ENCODE measurements around the gene LNX2. TPM values are rescaled to one million over a fixed set of nuclear protein-coding genes. Genes with fewer than 3 reads are reported as not detected.

The LNX2 gene
- polyA plus RNA-seq, 1 donor (not counting 4 experiments of a cell fraction or from before 2014, with no cell fraction given), result 17.0 TPM

DNA sequence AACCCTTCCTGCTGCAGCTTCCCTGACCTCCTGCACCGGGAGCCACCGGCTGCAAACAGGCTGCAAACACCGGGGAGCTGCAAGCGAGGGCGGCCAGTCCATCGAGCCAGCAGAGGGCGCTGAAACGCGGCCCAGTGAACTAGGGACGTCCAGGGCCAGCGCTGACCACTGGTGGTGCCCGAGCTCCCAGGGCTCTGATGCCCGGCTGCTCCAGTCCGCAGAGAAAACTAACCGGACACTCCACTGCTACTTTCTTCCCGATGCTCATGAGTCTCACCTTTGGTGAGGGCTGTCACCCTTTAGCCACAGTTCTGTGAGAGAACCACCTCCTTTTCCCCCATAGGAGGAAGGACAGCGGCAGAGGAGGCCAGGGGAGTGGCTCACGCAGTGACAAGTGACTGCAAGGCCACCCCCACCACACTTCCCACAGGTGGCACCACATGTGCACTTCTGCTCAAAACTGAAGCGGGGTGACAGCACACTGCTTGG is 87.1 kb downstream of the LNX2 start:
- DNase-seq (ENCODE audit: low read depth, low spot score), result no peak
- dilution Hi-C loops (cut with MboI; ENCODE audit: extremely low pct_ligation_motif_present, low sequenced_read_pairs), result no loop called here
- no peak for FAIRE-seq
- Histone ChIP-seq H4K20me1 (ENCODE audit: control insufficient read depth, extremely low read depth, insufficient read depth, low read length) (no peaks in the 10 kb centered on the region), H3K36me3 (ENCODE audit: control insufficient read depth in 2 of 2, extremely low read depth in 1 of 2, insufficient read depth in 2 of 2, low read length in 2 of 2) (peaks cover 0 to 3% of the 10 kb centered on the region in 2 experiments), H3K9me1 (ENCODE audit: control insufficient read depth, extremely low read depth, insufficient read depth, low read length) (no peaks in the 10 kb centered on the region), H3K79me2 (ENCODE audit: control insufficient read depth, insufficient read depth, low read length) (no peaks in the 10 kb centered on the region), H2AFZ (ENCODE audit: control insufficient read depth, low read length) (no peak overlapping the region), H3K27me3 (ENCODE audit: control insufficient read depth, extremely low read depth, insufficient read depth, low read length) (no peaks in the 10 kb centered on the region), H3K9me3 (ENCODE audit: control insufficient read depth, low read depth, low read length) (peaks cover 4% of the 10 kb centered on the region), H3K4me1 (ENCODE audit: control insufficient read depth, extremely low read depth, insufficient read depth, low read length) (no peaks in the 10 kb centered on the region), H3K27ac (ENCODE audit: control insufficient read depth, insufficient read depth, low read length) (no peak overlapping the region), H3K9ac (ENCODE audit: control insufficient read depth, extremely low read depth, insufficient read depth, low read length) (no peak overlapping the region), H3K4me2 (ENCODE audit: control insufficient read depth, extremely low read depth, insufficient read depth, low read depth, low read length) (no peak overlapping the region), H3K4me3 (ENCODE audit: control insufficient read depth in 2 of 3, extremely low read depth in 1 of 3, insufficient read depth in 2 of 3, low read depth in 1 of 3, low read length in 3 of 3) (no peak overlapping the region)
- no peak for TF ChIP-seq EZH2 (IDR thresholded peaks at IDR 0.05; ENCODE audit: low read length)
- TF ChIP-seq, protein P1, sequence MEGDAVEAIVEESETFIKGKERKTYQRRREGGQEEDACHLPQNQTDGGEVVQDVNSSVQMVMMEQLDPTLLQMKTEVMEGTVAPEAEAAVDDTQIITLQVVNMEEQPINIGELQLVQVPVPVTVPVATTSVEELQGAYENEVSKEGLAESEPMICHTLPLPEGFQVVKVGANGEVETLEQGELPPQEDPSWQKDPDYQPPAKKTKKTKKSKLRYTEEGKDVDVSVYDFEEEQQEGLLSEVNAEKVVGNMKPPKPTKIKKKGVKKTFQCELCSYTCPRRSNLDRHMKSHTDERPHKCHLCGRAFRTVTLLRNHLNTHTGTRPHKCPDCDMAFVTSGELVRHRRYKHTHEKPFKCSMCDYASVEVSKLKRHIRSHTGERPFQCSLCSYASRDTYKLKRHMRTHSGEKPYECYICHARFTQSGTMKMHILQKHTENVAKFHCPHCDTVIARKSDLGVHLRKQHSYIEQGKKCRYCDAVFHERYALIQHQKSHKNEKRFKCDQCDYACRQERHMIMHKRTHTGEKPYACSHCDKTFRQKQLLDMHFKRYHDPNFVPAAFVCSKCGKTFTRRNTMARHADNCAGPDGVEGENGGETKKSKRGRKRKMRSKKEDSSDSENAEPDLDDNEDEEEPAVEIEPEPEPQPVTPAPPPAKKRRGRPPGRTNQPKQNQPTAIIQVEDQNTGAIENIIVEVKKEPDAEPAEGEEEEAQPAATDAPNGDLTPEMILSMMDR (optimal IDR thresholded peaks at IDR 0.05 in 1 of 3, IDR thresholded peaks at IDR 0.05 in 1 of 3, conservative IDR thresholded peaks at IDR 0.05 in 1 of 3; ENCODE audit: extremely low read depth in 1 of 3, insufficient read depth in 2 of 3, low read length in 3 of 3), result peak; percentile 86 to 97 (median 95)

DNA sequence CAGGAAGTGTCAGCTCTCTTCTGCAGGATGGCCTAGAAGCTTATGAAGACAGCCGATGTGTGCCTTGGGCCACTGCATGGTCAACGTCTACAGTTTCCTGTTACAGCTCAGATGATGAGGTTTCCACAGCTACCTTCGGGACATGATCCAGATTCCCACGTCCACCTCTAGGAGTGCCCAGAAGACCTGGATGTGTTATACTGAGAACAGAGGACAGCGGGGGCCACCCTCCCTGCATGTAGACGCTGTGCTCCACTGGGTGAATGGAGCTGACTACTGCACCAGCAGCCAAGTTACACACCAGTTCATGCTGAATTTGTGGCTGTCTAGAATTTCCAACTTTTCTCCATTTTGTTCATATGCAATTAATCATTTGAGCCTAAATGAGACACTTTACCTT is 91.4 kb downstream of the LNX2 start:
- no peak overlapping the region for H3K9ac ChIP-seq (ENCODE audit: control insufficient read depth, extremely low read depth, insufficient read depth, low read length)
- no peaks in the 10 kb centered on the region for H3K9me1 ChIP-seq (ENCODE audit: control insufficient read depth, extremely low read depth, insufficient read depth, low read length)
- H4K20me1 ChIP-seq (ENCODE audit: control insufficient read depth, extremely low read depth, insufficient read depth, low read length), result no peaks in the 10 kb centered on the region
- H2AFZ ChIP-seq (ENCODE audit: control insufficient read depth, low read length), result no peak overlapping the region
- H3K9me3 ChIP-seq (ENCODE audit: control insufficient read depth, low read depth, low read length), result peaks cover 4% of the 10 kb centered on the region
- H3K27me3 ChIP-seq (ENCODE audit: control insufficient read depth, extremely low read depth, insufficient read depth, low read length), result no peaks in the 10 kb centered on the region
- no peaks in the 10 kb centered on the region for H3K79me2 ChIP-seq (ENCODE audit: control insufficient read depth, insufficient read depth, low read length)
- FAIRE-seq (no peak), DNase-seq (ENCODE audit: low read depth, low spot score) (no peak)
- H3K36me3 ChIP-seq (ENCODE audit: control insufficient read depth in 2 of 2, extremely low read depth in 1 of 2, insufficient read depth in 2 of 2, low read length in 2 of 2), result peaks cover 0 to 1% of the 10 kb centered on the region in 2 experiments
- no peaks in the 10 kb centered on the region for H3K4me1 ChIP-seq (ENCODE audit: control insufficient read depth, extremely low read depth, insufficient read depth, low read length)
- TF ChIP-seq, protein P1 (optimal IDR thresholded peaks at IDR 0.05 in 1 of 3, IDR thresholded peaks at IDR 0.05 in 1 of 3, conservative IDR thresholded peaks at IDR 0.05 in 1 of 3; ENCODE audit: extremely low read depth in 1 of 3, insufficient read depth in 2 of 3, low read length in 3 of 3), result no peak
- no peak for TF ChIP-seq EZH2 (IDR thresholded peaks at IDR 0.05; ENCODE audit: low read length)
- no peak overlapping the region for H3K27ac ChIP-seq (ENCODE audit: control insufficient read depth, insufficient read depth, low read length)
- dilution Hi-C loops (cut with MboI; ENCODE audit: extremely low pct_ligation_motif_present, low sequenced_read_pairs), result no loop called here
- H3K4me3 ChIP-seq (ENCODE audit: control insufficient read depth in 2 of 3, extremely low read depth in 1 of 3, insufficient read depth in 2 of 3, low read depth in 1 of 3, low read length in 3 of 3), result no peak overlapping the region
- no peak overlapping the region for H3K4me2 ChIP-seq (ENCODE audit: control insufficient read depth, extremely low read depth, insufficient read depth, low read depth, low read length)
